ENCODE measurements around the gene ELF1. TPM values are rescaled to one million over a fixed set of nuclear protein-coding genes. Genes with fewer than 3 reads are reported as not detected.

Gene ELF1
- total and polyA plus RNA-seq, 2 experiments from 2014 or later, result 7.0 to 12.7 TPM

DNA sequence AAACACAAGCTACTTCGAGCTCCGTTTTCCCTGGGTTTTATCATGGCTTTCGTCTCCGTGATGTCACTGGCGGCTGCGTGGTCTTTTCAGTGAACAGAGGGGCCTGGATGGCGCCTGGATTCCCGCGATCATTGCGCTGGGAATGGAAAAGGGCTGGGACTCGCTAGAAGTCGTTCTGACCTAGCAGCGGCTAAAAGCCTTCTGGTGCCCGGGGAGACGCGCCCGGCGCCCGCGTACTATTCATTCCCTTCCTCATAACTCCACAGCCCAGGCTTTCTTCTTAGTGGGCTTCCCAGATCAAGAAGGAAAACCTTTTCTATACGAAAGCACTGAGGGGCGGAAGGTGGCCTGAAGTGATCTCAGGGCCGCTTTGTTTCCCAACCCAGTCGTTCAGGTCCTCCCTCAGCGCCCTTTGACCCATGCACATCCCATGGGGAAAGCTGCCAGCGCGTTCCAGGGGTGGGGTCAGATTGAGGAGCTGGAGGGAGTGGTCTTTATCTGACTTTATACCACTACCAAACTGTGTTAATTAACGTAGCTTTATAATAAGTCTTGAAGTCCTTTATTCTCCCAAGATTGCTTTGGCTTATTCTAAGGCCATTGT lies 96.6 kb downstream of the ELF1 start:
- H3K79me2 ChIP-seq (replicated peaks; ENCODE audit: insufficient read depth), result no peaks in the 10 kb centered on the region; the same call in 1 of the 2 replicates
- peaks cover 9% of the 10 kb centered on the region; the same call in 1 of the 2 replicates for H3F3A ChIP-seq (replicated peaks; ENCODE audit: low read depth)
- 0 out of 2 replicates have a peak overlapping the region, but pooled peaks have one; percentile 37 for H3K4me2 ChIP-seq
- H3K4me1 Mint-ChIP-seq, result peaks cover 10% of the 10 kb centered on the region; the same call in 2 of the 3 replicates
- no peak overlapping the region for H3K4me3 ChIP-seq
- peaks cover 3% of the 10 kb centered on the region; the same call in 2 of the 3 replicates for H3K9me3 Mint-ChIP-seq
- peak overlapping the region; percentile 64; the same call in 2 of the 3 replicates for H3K4me3 Mint-ChIP-seq
- peak overlapping the region; percentile 94 for H2AFZ ChIP-seq
- no peaks in the 10 kb centered on the region for H3K36me3 Mint-ChIP-seq (ENCODE audit: low read depth)
- H3K27ac Mint-ChIP-seq, result no peak overlapping the region
- no peak for TF ChIP-seq ZNF331 (CRISPR knock-in tag; IDR thresholded peaks at IDR 0.05; ENCODE audit: low read depth)
- no peak for TF ChIP-seq EZH2phosphoT487 (IDR thresholded peaks at IDR 0.05; ENCODE audit: unreplicated experiment)
- no peak for TF ChIP-seq CTCF (conservative IDR thresholded peaks at IDR 0.05; ENCODE audit: low read depth in 2 of 2)
- TF ChIP-seq ZNF462 (CRISPR knock-in tag; IDR thresholded peaks at IDR 0.05), result no peak
- TF ChIP-seq, protein P1, sequence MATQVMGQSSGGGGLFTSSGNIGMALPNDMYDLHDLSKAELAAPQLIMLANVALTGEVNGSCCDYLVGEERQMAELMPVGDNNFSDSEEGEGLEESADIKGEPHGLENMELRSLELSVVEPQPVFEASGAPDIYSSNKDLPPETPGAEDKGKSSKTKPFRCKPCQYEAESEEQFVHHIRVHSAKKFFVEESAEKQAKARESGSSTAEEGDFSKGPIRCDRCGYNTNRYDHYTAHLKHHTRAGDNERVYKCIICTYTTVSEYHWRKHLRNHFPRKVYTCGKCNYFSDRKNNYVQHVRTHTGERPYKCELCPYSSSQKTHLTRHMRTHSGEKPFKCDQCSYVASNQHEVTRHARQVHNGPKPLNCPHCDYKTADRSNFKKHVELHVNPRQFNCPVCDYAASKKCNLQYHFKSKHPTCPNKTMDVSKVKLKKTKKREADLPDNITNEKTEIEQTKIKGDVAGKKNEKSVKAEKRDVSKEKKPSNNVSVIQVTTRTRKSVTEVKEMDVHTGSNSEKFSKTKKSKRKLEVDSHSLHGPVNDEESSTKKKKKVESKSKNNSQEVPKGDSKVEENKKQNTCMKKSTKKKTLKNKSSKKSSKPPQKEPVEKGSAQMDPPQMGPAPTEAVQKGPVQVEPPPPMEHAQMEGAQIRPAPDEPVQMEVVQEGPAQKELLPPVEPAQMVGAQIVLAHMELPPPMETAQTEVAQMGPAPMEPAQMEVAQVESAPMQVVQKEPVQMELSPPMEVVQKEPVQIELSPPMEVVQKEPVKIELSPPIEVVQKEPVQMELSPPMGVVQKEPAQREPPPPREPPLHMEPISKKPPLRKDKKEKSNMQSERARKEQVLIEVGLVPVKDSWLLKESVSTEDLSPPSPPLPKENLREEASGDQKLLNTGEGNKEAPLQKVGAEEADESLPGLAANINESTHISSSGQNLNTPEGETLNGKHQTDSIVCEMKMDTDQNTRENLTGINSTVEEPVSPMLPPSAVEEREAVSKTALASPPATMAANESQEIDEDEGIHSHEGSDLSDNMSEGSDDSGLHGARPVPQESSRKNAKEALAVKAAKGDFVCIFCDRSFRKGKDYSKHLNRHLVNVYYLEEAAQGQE (IDR thresholded peaks at IDR 0.05; ENCODE audit: unreplicated experiment), result no peak
- no peak for TF ChIP-seq STAT1 (IDR thresholded peaks at IDR 0.05; ENCODE audit: unreplicated experiment)
- TF ChIP-seq ZNF114 (CRISPR knock-in tag; IDR thresholded peaks at IDR 0.05), result no peak
- no peak for TF ChIP-seq JUNB (IDR thresholded peaks at IDR 0.05; ENCODE audit: unreplicated experiment)
- TF ChIP-seq POLR2AphosphoS5 (IDR thresholded peaks at IDR 0.05; ENCODE audit: low read depth), result no peak
- no peak for TF ChIP-seq NANOG (IDR thresholded peaks at IDR 0.05; ENCODE audit: borderline replicate concordance)
- no peak for TF ChIP-seq EZH2 (IDR thresholded peaks at IDR 0.05; ENCODE audit: low read depth, unreplicated experiment)
- TF ChIP-seq, protein P2, sequence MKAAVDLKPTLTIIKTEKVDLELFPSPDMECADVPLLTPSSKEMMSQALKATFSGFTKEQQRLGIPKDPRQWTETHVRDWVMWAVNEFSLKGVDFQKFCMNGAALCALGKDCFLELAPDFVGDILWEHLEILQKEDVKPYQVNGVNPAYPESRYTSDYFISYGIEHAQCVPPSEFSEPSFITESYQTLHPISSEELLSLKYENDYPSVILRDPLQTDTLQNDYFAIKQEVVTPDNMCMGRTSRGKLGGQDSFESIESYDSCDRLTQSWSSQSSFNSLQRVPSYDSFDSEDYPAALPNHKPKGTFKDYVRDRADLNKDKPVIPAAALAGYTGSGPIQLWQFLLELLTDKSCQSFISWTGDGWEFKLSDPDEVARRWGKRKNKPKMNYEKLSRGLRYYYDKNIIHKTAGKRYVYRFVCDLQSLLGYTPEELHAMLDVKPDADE (IDR thresholded peaks at IDR 0.05), result no peak
- no peak for TF ChIP-seq CREB1 (CRISPR knock-in tag; IDR thresholded peaks at IDR 0.05; ENCODE audit: low read depth)
- H3K4me1 ChIP-seq (ENCODE audit: insufficient read depth), result peaks cover 9% of the 10 kb centered on the region; the same call in 1 of the 2 replicates
- no peaks in the 10 kb centered on the region for H3K36me3 ChIP-seq (ENCODE audit: insufficient read depth)
- ATAC-seq (peak; percentile 16), DNase-seq (ENCODE audit: low spot score) (peak; percentile 40)
- no peaks in the 10 kb centered on the region for H3K9me2 ChIP-seq (ENCODE audit: insufficient read depth)
- no peaks in the 10 kb centered on the region for H4K20me1 ChIP-seq (replicated peaks; ENCODE audit: insufficient read depth)
- no peaks in the 10 kb centered on the region for H3K27me3 ChIP-seq (ENCODE audit: insufficient read depth)
- H3K27me3 Mint-ChIP-seq (ENCODE audit: insufficient read depth, low read depth, poor library complexity), result peaks cover 11% of the 10 kb centered on the region
- H3K27ac ChIP-seq (ENCODE audit: low read depth), result no peak overlapping the region
